Neural cell (in vitro differentiated cells): Measurements from ENCODE around the gene FZR1. TPM values are rescaled to one million over a fixed set of nuclear protein-coding genes. Genes with fewer than 3 reads are reported as not detected.

Source experiments
- H2AFZ ChIP-seq: fragments of 200-600, 300-800 bp; sonication (generic), shearing (Covaris generic); 2 replicates; pipeline ENCODE4 v1.6.0; 2014; ENCODE audit warnings: low read depth, mild to moderate bottlenecking, antibody characterized with exemption, low read length, moderate library complexity
- H3F3A ChIP-seq: fragments of 200-600 bp; shearing (Covaris generic); 2 replicates; pipeline ENCODE4 v1.6.1; 2016; ENCODE audit warnings: mild to moderate bottlenecking, moderate library complexity, mixed read lengths, antibody characterized with exemption, low read length; ENCODE audit not compliant: insufficient read depth, poor library complexity, severe bottlenecking
- H3K27ac ChIP-seq: fragments of 200-600, 300-800 bp; sonication (generic), shearing (Covaris generic); 2 replicates; pipeline ENCODE4 v1.5.1; 2014; ENCODE audit warnings: mild to moderate bottlenecking, low read length, moderate library complexity
- H3K27me3 ChIP-seq: fragments of 300-800, 200-600 bp; sonication (generic), shearing (Covaris generic); 2 replicates; pipeline ENCODE4 v1.6.0; 2014; ENCODE audit warnings: mild to moderate bottlenecking, low read depth, low read length, moderate library complexity; ENCODE audit not compliant: insufficient read depth
- H3K36me3 ChIP-seq: fragments of 300-800, 200-600 bp; sonication (generic), shearing (Covaris generic); 2 replicates; pipeline ENCODE4 v1.5.1; 2014; ENCODE audit warnings: mild to moderate bottlenecking, antibody characterized with exemption, low read length, moderate library complexity; ENCODE audit not compliant: insufficient read depth
- H3K4me2 ChIP-seq: fragments of 300-800, 200-600 bp; sonication (generic), shearing (Covaris generic); 2 replicates; pipeline ENCODE4 v1.6.0; 2014; ENCODE audit warnings: mild to moderate bottlenecking, low read length
- H3K4me3 ChIP-seq: fragments of 300-800, 200-600 bp; sonication (generic), shearing (Covaris generic); 2 replicates; pipeline ENCODE4 v1.5.1; 2014; ENCODE audit warnings: mild to moderate bottlenecking, low read length, moderate library complexity
- H3K79me2 ChIP-seq: fragments of 200-600 bp; shearing (Covaris generic); replicated peaks from 2 replicates; pipeline ENCODE4 v1.6.0; 2014; ENCODE audit warnings: mild to moderate bottlenecking, low read length, moderate library complexity; ENCODE audit not compliant: insufficient read depth
- H3K9ac ChIP-seq: fragments of 300-800, 200-600 bp; sonication (generic), shearing (Covaris generic); 2 replicates; pipeline ENCODE4 v1.6.1; 2016; ENCODE audit warnings: mild to moderate bottlenecking, low read length, mixed read lengths
- H3K9me2 ChIP-seq: fragments of 200-600 bp; shearing (Covaris generic); 2 replicates; pipeline ENCODE4 v1.6.1; 2016; ENCODE audit warnings: mild to moderate bottlenecking, low read length, mixed read lengths; ENCODE audit not compliant: insufficient read depth
- H3K9me3 ChIP-seq: fragments of 200-600, 300-800 bp; sonication (generic), shearing (Covaris generic); 2 replicates; pipeline ENCODE4 v1.6.1; 2016; ENCODE audit warnings: mild to moderate bottlenecking, mixed run types, low read length, moderate library complexity, mixed read lengths
- H4K20me1 ChIP-seq: fragments of 200-600 bp; shearing (Covaris generic); 2 replicates; pipeline ENCODE4 v1.6.1; 2016; ENCODE audit warnings: mild to moderate bottlenecking, mixed run types; ENCODE audit not compliant: insufficient read depth
- EP300 ChIP-seq: fragments of 450-650 bp; conservative IDR thresholded peaks from 2 replicates; pipeline ENCODE4 v1.6.1; 2014; ENCODE audit warnings: antibody characterized with exemption, mild to moderate bottlenecking, moderate library complexity; ENCODE audit not compliant: poor library complexity, severe bottlenecking
- EZH2 ChIP-seq: fragments of 200-600, 300-800 bp; shearing (Covaris generic), sonication (generic); IDR thresholded peaks from 2 replicates; pipeline ENCODE4 v1.6.1; 2014; ENCODE audit warnings: antibody characterized with exemption, low read length, borderline replicate concordance, mild to moderate bottlenecking; ENCODE audit not compliant: insufficient read depth, poor library complexity, severe bottlenecking
- MXI1 ChIP-seq: fragments of 450-650 bp; conservative IDR thresholded peaks from 2 replicates; pipeline ENCODE4 v1.6.1; 2014; ENCODE audit warnings: antibody characterized with exemption, mild to moderate bottlenecking; ENCODE audit not compliant: poor library complexity, severe bottlenecking
- POLR2AphosphoS5 ChIP-seq: IDR thresholded peaks from 2 replicates; pipeline ENCODE4 v1.6.1; 2012
- RAD21 ChIP-seq: fragments of 450-650 bp; conservative IDR thresholded peaks from 2 replicates; pipeline ENCODE4 v1.6.1; 2014; ENCODE audit warnings: antibody characterized with exemption, mild to moderate bottlenecking, moderate library complexity
- SMC3 ChIP-seq: fragments of 450-650 bp; conservative IDR thresholded peaks from 2 replicates; pipeline ENCODE4 v1.6.1; 2014; ENCODE audit warnings: antibody characterized with exemption, mild to moderate bottlenecking, moderate library complexity; ENCODE audit not compliant: poor library complexity
- TAF1 ChIP-seq: IDR thresholded peaks from 2 replicates; pipeline ENCODE4 v1.6.1; 2012; ENCODE audit warnings: low read depth
- polyA plus RNA-seq: library from polyadenylated mRNA; depleted of rRNA; stranded (reverse); fragments of >200 nt; gene quantifications from 2 replicates; pipeline ENCODE4 v1.2.3, GENCODE V29; 2014
- TF ChIP-seq, protein P1 (sequence below): fragments of 450-650 bp; IDR thresholded peaks from 2 replicates; pipeline ENCODE4 v1.5.1; 2014; ENCODE audit warnings: antibody characterized with exemption, mild to moderate bottlenecking, moderate library complexity; ENCODE audit not compliant: poor library complexity, severe bottlenecking
- TF ChIP-seq, protein P2 (sequence below): IDR thresholded peaks from 2 replicates; pipeline ENCODE4 v1.6.1; 2012; ENCODE audit warnings: borderline replicate concordance

The FZR1 gene
- polyA plus RNA-seq, 1 donor from 2014 or later: 55.7 TPM

DNA sequence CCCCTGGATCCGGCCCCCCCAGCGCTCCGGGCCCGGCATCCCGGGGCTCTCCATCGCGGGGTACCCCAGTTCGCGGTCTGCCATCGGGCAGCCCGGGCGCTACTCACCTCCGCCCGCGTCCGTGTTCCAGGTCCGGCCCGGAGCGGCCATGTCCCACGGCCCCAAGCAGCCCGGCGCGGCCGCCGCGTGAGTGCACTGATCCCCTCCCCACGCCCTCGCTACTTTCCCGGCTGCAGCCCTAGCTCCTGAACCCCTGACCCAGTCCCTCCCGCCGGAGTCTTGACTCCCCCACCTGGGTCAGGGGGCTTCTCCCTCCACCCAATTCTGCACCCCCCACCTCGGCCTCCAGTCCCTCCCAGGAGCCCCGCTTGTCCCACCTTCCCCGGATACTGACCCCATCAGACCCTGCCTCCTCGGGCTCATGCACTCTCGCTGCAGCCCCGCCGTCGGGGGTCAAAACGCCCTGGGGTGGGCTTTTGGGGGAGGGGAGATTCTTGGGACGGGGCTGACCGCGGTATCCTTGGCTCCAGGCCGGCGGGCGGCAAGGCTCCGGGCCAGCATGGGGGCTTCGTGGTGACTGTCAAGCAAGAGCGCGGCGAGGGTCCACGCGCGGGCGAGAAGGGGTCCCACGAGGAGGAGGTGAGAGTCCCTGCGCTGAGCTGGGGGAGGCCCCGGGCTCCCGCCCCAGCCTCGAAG lies 67.2 kb downstream of the FZR1 start:
- no peak overlapping the region for H3K27ac ChIP-seq

DNA sequence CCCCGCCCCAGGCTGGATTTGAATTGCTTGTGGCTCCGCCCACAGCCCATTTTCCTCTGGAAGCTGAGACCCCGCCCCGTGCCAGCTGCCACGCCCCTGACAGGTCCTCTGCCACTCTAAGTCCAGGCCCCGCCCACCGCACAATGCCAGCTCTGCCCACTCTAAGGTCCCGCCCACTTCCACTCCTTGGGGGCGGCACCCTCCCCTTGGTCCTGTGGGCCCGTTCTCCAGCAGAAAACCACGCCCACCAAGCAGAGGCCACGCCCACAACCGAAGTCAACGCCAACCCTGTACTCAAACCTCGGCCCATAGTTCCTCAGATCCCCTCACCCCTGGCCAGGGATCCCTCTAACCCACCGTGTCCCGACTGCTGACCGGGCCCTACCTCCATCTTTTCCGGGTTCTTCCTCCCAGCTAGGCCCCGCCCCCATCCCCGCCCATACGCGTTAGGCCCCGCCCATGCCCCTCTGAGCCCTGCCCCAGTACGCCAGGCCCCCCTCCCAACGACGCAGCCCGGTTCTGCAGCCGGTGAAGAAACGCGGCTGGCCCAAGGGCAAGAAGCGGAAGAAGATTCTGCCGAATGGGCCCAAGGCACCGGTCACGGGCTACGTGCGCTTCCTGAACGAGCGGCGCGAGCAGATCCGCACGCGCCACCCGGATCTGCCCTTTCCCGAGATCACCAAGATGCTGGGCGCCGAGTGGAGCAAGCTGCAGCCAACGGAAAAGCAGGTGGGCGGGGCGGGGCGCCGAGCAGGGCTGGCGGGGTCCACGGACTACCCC lies 67.9 kb downstream of the FZR1 start:
- Histone ChIP-seq H3K27ac (no peak overlapping the region), H3K79me2 (no peaks in the 10 kb centered on the region), H3K4me2 (no peak overlapping the region), H2AFZ (no peak overlapping the region), H3F3A (no peaks in the 10 kb centered on the region), H3K36me3 (no peaks in the 10 kb centered on the region), H3K4me3 (peak overlapping the region; percentile 77), H3K9me2 (no peaks in the 10 kb centered on the region), H3K9me3 (no peaks in the 10 kb centered on the region), H4K20me1 (no peaks in the 10 kb centered on the region), H3K27me3 (no peaks in the 10 kb centered on the region), H3K9ac (no peak overlapping the region)
- TF ChIP-seq TAF1 (no peak), EZH2 (no peak), EP300 (no peak), SMC3 (no peak), RAD21 (no peak), MXI1 (no peak), POLR2AphosphoS5 (no peak)
- TF ChIP-seq, protein P1, sequence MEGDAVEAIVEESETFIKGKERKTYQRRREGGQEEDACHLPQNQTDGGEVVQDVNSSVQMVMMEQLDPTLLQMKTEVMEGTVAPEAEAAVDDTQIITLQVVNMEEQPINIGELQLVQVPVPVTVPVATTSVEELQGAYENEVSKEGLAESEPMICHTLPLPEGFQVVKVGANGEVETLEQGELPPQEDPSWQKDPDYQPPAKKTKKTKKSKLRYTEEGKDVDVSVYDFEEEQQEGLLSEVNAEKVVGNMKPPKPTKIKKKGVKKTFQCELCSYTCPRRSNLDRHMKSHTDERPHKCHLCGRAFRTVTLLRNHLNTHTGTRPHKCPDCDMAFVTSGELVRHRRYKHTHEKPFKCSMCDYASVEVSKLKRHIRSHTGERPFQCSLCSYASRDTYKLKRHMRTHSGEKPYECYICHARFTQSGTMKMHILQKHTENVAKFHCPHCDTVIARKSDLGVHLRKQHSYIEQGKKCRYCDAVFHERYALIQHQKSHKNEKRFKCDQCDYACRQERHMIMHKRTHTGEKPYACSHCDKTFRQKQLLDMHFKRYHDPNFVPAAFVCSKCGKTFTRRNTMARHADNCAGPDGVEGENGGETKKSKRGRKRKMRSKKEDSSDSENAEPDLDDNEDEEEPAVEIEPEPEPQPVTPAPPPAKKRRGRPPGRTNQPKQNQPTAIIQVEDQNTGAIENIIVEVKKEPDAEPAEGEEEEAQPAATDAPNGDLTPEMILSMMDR: no peak
- TF ChIP-seq, protein P2, sequence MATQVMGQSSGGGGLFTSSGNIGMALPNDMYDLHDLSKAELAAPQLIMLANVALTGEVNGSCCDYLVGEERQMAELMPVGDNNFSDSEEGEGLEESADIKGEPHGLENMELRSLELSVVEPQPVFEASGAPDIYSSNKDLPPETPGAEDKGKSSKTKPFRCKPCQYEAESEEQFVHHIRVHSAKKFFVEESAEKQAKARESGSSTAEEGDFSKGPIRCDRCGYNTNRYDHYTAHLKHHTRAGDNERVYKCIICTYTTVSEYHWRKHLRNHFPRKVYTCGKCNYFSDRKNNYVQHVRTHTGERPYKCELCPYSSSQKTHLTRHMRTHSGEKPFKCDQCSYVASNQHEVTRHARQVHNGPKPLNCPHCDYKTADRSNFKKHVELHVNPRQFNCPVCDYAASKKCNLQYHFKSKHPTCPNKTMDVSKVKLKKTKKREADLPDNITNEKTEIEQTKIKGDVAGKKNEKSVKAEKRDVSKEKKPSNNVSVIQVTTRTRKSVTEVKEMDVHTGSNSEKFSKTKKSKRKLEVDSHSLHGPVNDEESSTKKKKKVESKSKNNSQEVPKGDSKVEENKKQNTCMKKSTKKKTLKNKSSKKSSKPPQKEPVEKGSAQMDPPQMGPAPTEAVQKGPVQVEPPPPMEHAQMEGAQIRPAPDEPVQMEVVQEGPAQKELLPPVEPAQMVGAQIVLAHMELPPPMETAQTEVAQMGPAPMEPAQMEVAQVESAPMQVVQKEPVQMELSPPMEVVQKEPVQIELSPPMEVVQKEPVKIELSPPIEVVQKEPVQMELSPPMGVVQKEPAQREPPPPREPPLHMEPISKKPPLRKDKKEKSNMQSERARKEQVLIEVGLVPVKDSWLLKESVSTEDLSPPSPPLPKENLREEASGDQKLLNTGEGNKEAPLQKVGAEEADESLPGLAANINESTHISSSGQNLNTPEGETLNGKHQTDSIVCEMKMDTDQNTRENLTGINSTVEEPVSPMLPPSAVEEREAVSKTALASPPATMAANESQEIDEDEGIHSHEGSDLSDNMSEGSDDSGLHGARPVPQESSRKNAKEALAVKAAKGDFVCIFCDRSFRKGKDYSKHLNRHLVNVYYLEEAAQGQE: no peak

More for the DNA sequence above, 67.2 kb downstream of the FZR1 start:
- no peak overlapping the region for H3K4me2 ChIP-seq
- H3K36me3 ChIP-seq: no peaks in the 10 kb centered on the region
- no peaks in the 10 kb centered on the region for H3K27me3 ChIP-seq
- H2AFZ ChIP-seq: peak overlapping the region; percentile 27
- TF ChIP-seq, protein P2: no peak
- TF ChIP-seq POLR2AphosphoS5: no peak
- peak; percentile 24 for TF ChIP-seq MXI1
- TF ChIP-seq TAF1: no peak
- no peak for TF ChIP-seq EP300
- TF ChIP-seq SMC3: no peak
- H4K20me1 ChIP-seq: no peaks in the 10 kb centered on the region
- no peaks in the 10 kb centered on the region for H3K79me2 ChIP-seq
- H3K4me3 ChIP-seq: peak overlapping the region; percentile 77
- no peaks in the 10 kb centered on the region for H3F3A ChIP-seq
- H3K9me2 ChIP-seq: no peaks in the 10 kb centered on the region
- H3K9me3 ChIP-seq: no peaks in the 10 kb centered on the region
- H3K9ac ChIP-seq: peak overlapping the region; percentile 29
